Aorta (tissue), 5 donors: ENCODE measurements around the gene SMARCD1. TPM values are rescaled to one million over a fixed set of nuclear protein-coding genes. Genes with fewer than 3 reads are reported as not detected.

ENCODE experiments used
- ATAC-seq: fragments of 200-7000 bp; cut with Tn5 transposase; one replicate; pipeline ENCODE4 v1.9.1; 2022; ENCODE audit warnings: moderate library complexity; ENCODE audit not compliant: low FRiP score
- DNase-seq, 2 donors: peaks; one replicate each; pipeline ENCODE4 v3.0.0-alpha.2; 2020
- H3K27ac ChIP-seq, 2 donors: one replicate each; pipeline ENCODE4 v1.5.1; 2013; ENCODE audit warnings: low read length in 2 of 2, mild to moderate bottlenecking in 2 of 2, moderate library complexity in 2 of 2, control low read depth in 1 of 2, inconsistent platforms in 1 of 2, low read depth in 1 of 2
- H3K27me3 ChIP-seq, 2 donors: one replicate each; pipeline ENCODE4 v1.6.1; 2013; ENCODE audit warnings: control low read depth in 1 of 2, low read length in 1 of 2, mild to moderate bottlenecking in 1 of 2, moderate library complexity in 1 of 2; ENCODE audit not compliant: insufficient read depth in 2 of 2, control insufficient read depth in 1 of 2
- H3K36me3 ChIP-seq, 2 donors: one replicate each; pipeline ENCODE4 v1.6.1; 2013; ENCODE audit warnings: control low read depth in 1 of 2, low read length in 1 of 2, mild to moderate bottlenecking in 1 of 2; ENCODE audit not compliant: insufficient read depth in 2 of 2, control insufficient read depth in 1 of 2
- H3K4me1 ChIP-seq, 2 donors: one replicate each; pipeline ENCODE4 v1.6.1; 2013; ENCODE audit warnings: low read length in 2 of 2, control low read depth in 1 of 2, mild to moderate bottlenecking in 1 of 2, moderate library complexity in 1 of 2; ENCODE audit not compliant: insufficient read depth in 2 of 2, control insufficient read depth in 1 of 2
- H3K4me3 ChIP-seq, 2 donors: one replicate each; pipeline ENCODE4 v1.5.1; 2013; ENCODE audit warnings: low read length in 2 of 2, control low read depth in 1 of 2, mild to moderate bottlenecking in 1 of 2
- H3K9me3 ChIP-seq: one replicate; pipeline ENCODE4 v1.6.1; 2013; ENCODE audit warnings: mild to moderate bottlenecking, low read length; ENCODE audit not compliant: control insufficient read depth
- WGBS, 2 donors: extraction: QIAGEN DNeasy Blood & Tissue Kit; methylation state at CpG; one replicate each; pipeline ENCODE4 v1.1.7; 2013; 5-methylcytosine and 5-hydroxymethylcytosine counted together
- intact Hi-C, 2 donors: fragments of 100-400 bp; cut with DNase I; formaldehyde crosslinking; loops; one replicate each; pipeline versions ENCODE4 v1.14.2 to v1.15.0; 2022
- polyA plus RNA-seq, 2 donors: library from polyadenylated mRNA; stranded (reverse); fragments of 200-250 nt; gene quantifications; one replicate each; pipeline ENCODE4 v1.2.3, GENCODE V29; 2013
- total RNA-seq, 2 donors: library from RNA; stranded (reverse); fragmentation: NEBNext Ultra II Directional; extraction: Animal tissue kit (Norgen Biotek cat#: 25700); gene quantifications; one replicate each; pipeline ENCODE4 v1.2.1, GENCODE V29; 2021
- donor health status: healthy with polysubstance abuse.
- donor health status: Bipolar disorder and iron deficiency.
- donor health status: DM: no; HTN: no; CAD: no.
- donor health status: DM: no; HTN: no; CAD: no.
- donor health status: DM: yes; HTN: yes; CAD: no.

SMARCD1 gene
- total and polyA plus RNA-seq, 4 donors = 15.0 to 44.6 (median 30.5) TPM

- ATAC-seq = no peak
- no peaks in the 10 kb centered on the region for H3K4me1 ChIP-seq
- peaks cover 7 to 8% of the 10 kb centered on the region in 2 donors for H3K36me3 ChIP-seq
- no peaks in the 10 kb centered on the region for H3K27me3 ChIP-seq
- WGBS, 2 donors = 64 to 74% methylated on average over 2 of the region's 2 CpGs
- intact Hi-C loops = no loop called here
- no peak overlapping the region for H3K27ac ChIP-seq
- DNase-seq = no peak
- no peak overlapping the region for H3K4me3 ChIP-seq
- H3K9me3 ChIP-seq = no peaks in the 10 kb centered on the region
These were observed 17.0 kb downstream of the SMARCD1 start for GRCh38 chr12:50102131-50102531.

- Histone ChIP-seq H3K4me1 (no peaks in the 10 kb centered on the region), H3K27ac (no peak overlapping the region), H3K36me3 (peaks cover 7 to 8% of the 10 kb centered on the region in 2 donors), H3K9me3 (no peaks in the 10 kb centered on the region), H3K4me3 (no peak overlapping the region), H3K27me3 (no peaks in the 10 kb centered on the region)
- intact Hi-C loops = no loop called here
- DNase-seq = no peak
- 82 to 87% methylated on average over 8 of the region's 8 CpGs for WGBS, 2 donors
- ATAC-seq = no peak
These were observed 17.6 kb downstream of the SMARCD1 start for GRCh38 chr12:50102646-50103309.

- ATAC-seq (no peak), DNase-seq (no peak)
- no peak overlapping the region for H3K27ac ChIP-seq
- no peak overlapping the region for H3K4me3 ChIP-seq
- H3K4me1 ChIP-seq = no peaks in the 10 kb centered on the region
- H3K27me3 ChIP-seq = no peaks in the 10 kb centered on the region
- peaks cover under 1 to 4% of the 10 kb centered on the region in 2 donors for H3K36me3 ChIP-seq
- intact Hi-C loops = no loop called here
- H3K9me3 ChIP-seq = no peaks in the 10 kb centered on the region
- WGBS, 2 donors = 90 to 94% methylated on average over 2 of the region's 2 CpGs
These were observed 18.2 kb downstream of the SMARCD1 start for GRCh38 chr12:50103351-50103750.

- DNase-seq (peak; percentile 74 to 89), ATAC-seq (peak; percentile 67)
- H3K27ac ChIP-seq = no peak within 1 kb of the TSS
- no peak within 1 kb of the TSS for H3K4me3 ChIP-seq
- H3K27me3 ChIP-seq = no peaks in the 10 kb centered on the region
- 19 to 23% methylated on average over 13 of the region's 13 CpGs for WGBS, 2 donors
- intact Hi-C loops = no loop called here
- H3K4me1 ChIP-seq = no peaks in the 10 kb centered on the region
- no peaks in the 10 kb centered on the region for H3K9me3 ChIP-seq
- H3K36me3 ChIP-seq = peaks cover 0 to 2% of the 10 kb centered on the region in 2 donors
These were observed 18.7 kb downstream of the SMARCD1 start, which contains the start of gene GPD1 for GRCh38 chr12:50103767-50104321. GPD1 (plus strand) TSS chr12:50104008; CDS start chr12:50104051, 43 bp downstream.

- Histone ChIP-seq H3K4me1 (no peaks in the 10 kb centered on the region), H3K9me3 (no peaks in the 10 kb centered on the region), H3K27me3 (no peaks in the 10 kb centered on the region), H3K36me3 (peaks cover 0 to 2% of the 10 kb centered on the region in 2 donors), H3K4me3 (no peak overlapping the region), H3K27ac (no peak overlapping the region)
- intact Hi-C loops = no loop called here
- no peak for DNase-seq
- 74 to 76% methylated on average over 14 of the region's 14 CpGs for WGBS, 2 donors
- no peak for ATAC-seq
These were observed 19.6 kb downstream of the SMARCD1 start for GRCh38 chr12:50104417-50105366.

- ATAC-seq = no peak
- no peaks in the 10 kb centered on the region for H3K4me1 ChIP-seq
- 94 to 97% methylated on average over 12 of the region's 12 CpGs for WGBS, 2 donors
- no peak overlapping the region for H3K4me3 ChIP-seq
- DNase-seq = no peak
- H3K36me3 ChIP-seq = no peaks in the 10 kb centered on the region
- H3K9me3 ChIP-seq = no peaks in the 10 kb centered on the region
- no peak overlapping the region for H3K27ac ChIP-seq
- intact Hi-C loops = no loop called here
- H3K27me3 ChIP-seq = no peaks in the 10 kb centered on the region
These were observed 20.8 kb downstream of the SMARCD1 start for GRCh38 chr12:50105913-50106450.

- ATAC-seq (no peak), DNase-seq (no peak)
- Histone ChIP-seq H3K27ac (no peak overlapping the region), H3K27me3 (no peaks in the 10 kb centered on the region), H3K9me3 (no peaks in the 10 kb centered on the region), H3K36me3 (no peaks in the 10 kb centered on the region), H3K4me1 (no peaks in the 10 kb centered on the region), H3K4me3 (no peak overlapping the region)
- 87% methylated on average over 3 of the region's 3 CpGs for WGBS, 2 donors
- intact Hi-C loops = no loop called here
These were observed 21.8 kb downstream of the SMARCD1 start for GRCh38 chr12:50106907-50107306.

- no peaks in the 10 kb centered on the region for H3K4me1 ChIP-seq
- no peak overlapping the region for H3K4me3 ChIP-seq
- WGBS, 2 donors = 97% methylated on average over 17 of the region's 17 CpGs
- intact Hi-C loops = no loop called here
- DNase-seq (no peak), ATAC-seq (no peak)
- H3K27ac ChIP-seq = no peak overlapping the region
- no peaks in the 10 kb centered on the region for H3K9me3 ChIP-seq
- no peaks in the 10 kb centered on the region for H3K36me3 ChIP-seq
- H3K27me3 ChIP-seq = no peaks in the 10 kb centered on the region
These were observed 22.5 kb downstream of the SMARCD1 start for GRCh38 chr12:50107416-50108268.
